Spinal cord (tissue), 10 donors: ENCODE results near the gene BCL2. TPM values are rescaled to one million over a fixed set of nuclear protein-coding genes. Genes with fewer than 3 reads are reported as not detected.

Experiments
- DNase-seq, 6 donors: peaks; one replicate each; pipeline versions ENCODE4 v3.0.0 to v3.0.0-alpha.2; 2013 to 2015; ENCODE audit warnings: low spot score in 6 of 6, low read depth in 4 of 6
- H3K27ac ChIP-seq: one replicate; pipeline ENCODE4 v1.5.1; 2013; ENCODE audit warnings: low read depth, low read length, control low read depth
- H3K27me3 ChIP-seq: one replicate; pipeline ENCODE4 v1.6.1; 2013; ENCODE audit warnings: low read length; ENCODE audit not compliant: control insufficient read depth, insufficient read depth
- H3K36me3 ChIP-seq: one replicate; pipeline ENCODE4 v1.6.1; 2013; ENCODE audit warnings: low read length; ENCODE audit not compliant: control insufficient read depth, insufficient read depth
- H3K4me1 ChIP-seq: one replicate; pipeline ENCODE4 v1.6.1; 2013; ENCODE audit warnings: low read length; ENCODE audit not compliant: control insufficient read depth, insufficient read depth
- H3K4me3 ChIP-seq: one replicate; pipeline ENCODE4 v1.5.1; 2013; ENCODE audit warnings: low read depth, low read length, control low read depth
- H3K9me3 ChIP-seq: one replicate; pipeline ENCODE4 v1.6.1; 2013; ENCODE audit warnings: low read length; ENCODE audit not compliant: control insufficient read depth, insufficient read depth
- WGBS: methylation state at CpG from one replicate; pipeline ENCODE4 v1.1.5; 2013; ENCODE audit warnings: missing lambda C conversion rate; ENCODE audit not compliant: insufficient coverage; 5-methylcytosine and 5-hydroxymethylcytosine counted together
- polyA plus RNA-seq, 2 donors: library from polyadenylated mRNA; unstranded; fragments of 120-200 nt; gene quantifications; one replicate each; pipeline ENCODE4 v1.2.1, GENCODE V29; 2013; ENCODE audit not compliant: insufficient read length in 2 of 2
- total RNA-seq, 2 donors: library from RNA; depleted of rRNA in 1 of 2; stranded (reverse); fragments of 120-200 nt in 1 of 2; fragments of >200 nt in 1 of 2; gene quantifications; one replicate each; pipeline versions ENCODE4 v1.2.3 to v1.2.4, GENCODE V29; 2013 to 2014
- donor health status: healthy.

The BCL2 gene
- total and polyA plus RNA-seq, 4 donors = 14.4 to 34.4 (median 23.7) TPM

- H3K36me3 ChIP-seq = no peaks in the 10 kb centered on the region
- DNase-seq = no peak
- H3K9me3 ChIP-seq = no peaks in the 10 kb centered on the region
- no peaks in the 10 kb centered on the region for H3K27me3 ChIP-seq
- no peaks in the 10 kb centered on the region for H3K4me1 ChIP-seq
- H3K4me3 ChIP-seq = no peak overlapping the region
- 88% methylated on average over 2 of the region's 5 CpGs for WGBS
- no peak overlapping the region for H3K27ac ChIP-seq
Measured at GRCh38 chr18:63113899-63114565, 205.5 kb downstream of the BCL2 start.

- DNase-seq = no peak
- 82% methylated on average over 5 of the region's 5 CpGs for WGBS
- no peaks in the 10 kb centered on the region for H3K9me3 ChIP-seq
- no peaks in the 10 kb centered on the region for H3K36me3 ChIP-seq
- H3K27me3 ChIP-seq = no peaks in the 10 kb centered on the region
- H3K4me1 ChIP-seq = no peaks in the 10 kb centered on the region
- no peak overlapping the region for H3K27ac ChIP-seq
- H3K4me3 ChIP-seq = no peak overlapping the region
Measured at GRCh38 chr18:63112706-63113105, 206.9 kb downstream of the BCL2 start.

GRCh38 chr18:63111671-63112402 is 207.7 kb downstream of the BCL2 start:
- WGBS = 100% methylated on average over 1 of the region's 4 CpGs
- no peaks in the 10 kb centered on the region for H3K36me3 ChIP-seq
- no peak for DNase-seq
- H3K27ac ChIP-seq = no peak overlapping the region
- H3K9me3 ChIP-seq = no peaks in the 10 kb centered on the region
- H3K27me3 ChIP-seq = no peaks in the 10 kb centered on the region
- no peaks in the 10 kb centered on the region for H3K4me1 ChIP-seq
- no peak overlapping the region for H3K4me3 ChIP-seq

- Histone ChIP-seq H3K4me3 (no peak overlapping the region), H3K9me3 (no peaks in the 10 kb centered on the region), H3K27me3 (no peaks in the 10 kb centered on the region), H3K36me3 (no peaks in the 10 kb centered on the region), H3K27ac (no peak overlapping the region), H3K4me1 (no peaks in the 10 kb centered on the region)
- 92% methylated on average over 2 of the region's 4 CpGs for WGBS
- DNase-seq = no peak
Measured at GRCh38 chr18:63109802-63110201, 209.8 kb downstream of the BCL2 start.

GRCh38 chr18:63109022-63109421 is 210.5 kb downstream of the BCL2 start:
- 64% methylated on average over 4 of the region's 5 CpGs for WGBS
- no peak for DNase-seq
- Histone ChIP-seq H3K9me3 (no peaks in the 10 kb centered on the region), H3K4me3 (no peak overlapping the region), H3K27me3 (no peaks in the 10 kb centered on the region), H3K4me1 (no peaks in the 10 kb centered on the region), H3K36me3 (no peaks in the 10 kb centered on the region), H3K27ac (peak overlapping the region; percentile 25)

- no peaks in the 10 kb centered on the region for H3K9me3 ChIP-seq
- no peak for DNase-seq
- no peak overlapping the region for H3K4me3 ChIP-seq
- no peaks in the 10 kb centered on the region for H3K36me3 ChIP-seq
- 100% methylated on average over 2 of the region's 7 CpGs for WGBS
- no peaks in the 10 kb centered on the region for H3K27me3 ChIP-seq
- H3K4me1 ChIP-seq = no peaks in the 10 kb centered on the region
- no peak overlapping the region for H3K27ac ChIP-seq
Measured at GRCh38 chr18:63107931-63108330, 211.6 kb downstream of the BCL2 start.

- Histone ChIP-seq H3K4me3 (no peak overlapping the region), H3K27ac (no peak overlapping the region), H3K36me3 (no peaks in the 10 kb centered on the region), H3K9me3 (no peaks in the 10 kb centered on the region), H3K27me3 (no peaks in the 10 kb centered on the region), H3K4me1 (no peaks in the 10 kb centered on the region)
- no CpG with 5 or more reads among the region's 6 CpGs for WGBS
- no peak for DNase-seq
Measured at GRCh38 chr18:63107171-63107845, 212.3 kb downstream of the BCL2 start.

GRCh38 chr18:63106727-63107126 is 212.8 kb downstream of the BCL2 start:
- no peaks in the 10 kb centered on the region for H3K9me3 ChIP-seq
- WGBS = 95% methylated on average over 3 of the region's 3 CpGs

GRCh38 chr18:63105636-63106316 is 213.8 kb downstream of the BCL2 start:
- DNase-seq = no peak
- 100% methylated on average over 4 of the region's 14 CpGs for WGBS
- Histone ChIP-seq H3K4me1 (no peaks in the 10 kb centered on the region), H3K27ac (no peak overlapping the region), H3K27me3 (no peaks in the 10 kb centered on the region), H3K4me3 (no peak overlapping the region), H3K9me3 (no peaks in the 10 kb centered on the region), H3K36me3 (no peaks in the 10 kb centered on the region)

More at GRCh38 chr18:63106727-63107126, 212.8 kb downstream of the BCL2 start:
- H3K27me3 ChIP-seq = no peaks in the 10 kb centered on the region
- DNase-seq = no peak
- H3K36me3 ChIP-seq = no peaks in the 10 kb centered on the region
- H3K4me1 ChIP-seq = no peaks in the 10 kb centered on the region
- H3K4me3 ChIP-seq = no peak overlapping the region
- no peak overlapping the region for H3K27ac ChIP-seq
